ENCODE measurements around the gene KCNJ18. TPM values are rescaled to one million over a fixed set of nuclear protein-coding genes. Genes with fewer than 3 reads are reported as not detected.
"Not testable (repeated sequence)": the region's sequence is repeated elsewhere in the genome, so short reads cannot be mapped to it uniquely, and the experiment has no call there.

KCNJ18 gene
- total RNA-seq, 1 experiment from 2014 or later: not detected

- H3K9ac ChIP-seq (ENCODE audit: extremely low read depth, insufficient read length, low read length): no peak overlapping the region
- no peak overlapping the region for H4K5ac ChIP-seq (ENCODE audit: insufficient read length, low read depth, low read length)
- H2BK120ac ChIP-seq (ENCODE audit: low read depth, low read length, poor library complexity, severe bottlenecking): no peak overlapping the region
- H3K79me1 ChIP-seq (ENCODE audit: insufficient read depth, low read depth, low read length, poor library complexity, severe bottlenecking): no peaks in the 10 kb centered on the region
- H3K4ac ChIP-seq (ENCODE audit: low read depth, low read length): no peak overlapping the region
- no peak for TF ChIP-seq CTCF (conservative IDR thresholded peaks at IDR 0.05)
- no peak for DNase-seq
- H3K27me3 ChIP-seq (ENCODE audit: insufficient read depth, low read length): no peaks in the 10 kb centered on the region
- H3K9me3 ChIP-seq (ENCODE audit: control insufficient read depth, low read depth, low read length): peaks cover 47% of the 10 kb centered on the region
- no peak overlapping the region for H3K4me2 ChIP-seq (ENCODE audit: insufficient read depth, insufficient read length, low read length)
- H2AFZ ChIP-seq (ENCODE audit: low read length): no peak overlapping the region
- no peak overlapping the region for H2BK20ac ChIP-seq (ENCODE audit: low read depth, low read length, poor library complexity, severe bottlenecking)
- WGBS (ENCODE audit: extremely low coverage, insufficient read length, low lambda C conversion rate): no CpG with 5 or more reads among the region's 13 CpGs
- Mint-ChIP-seq H3K4me1 (no peaks in the 10 kb centered on the region), H3K9me3 (peaks cover 55 to 68% of the 10 kb centered on the region in 2 experiments), H3K36me3 (ENCODE audit: insufficient read depth in 1 of 3, low read depth in 3 of 3) (peaks cover 9 to 19% (median 11%) of the 10 kb centered on the region in 3 experiments; a peak in 6 of 7 replicates), H3K27ac (no peak overlapping the region), H3K4me3 (no peak overlapping the region), H3K27me3 (ENCODE audit: low read depth) (peaks cover 5% of the 10 kb centered on the region)
- no peak overlapping the region for H3K27ac ChIP-seq (ENCODE audit: insufficient read length, low read depth, low read length)
- H3K18ac ChIP-seq (ENCODE audit: insufficient read length, low read depth, low read length): no peak overlapping the region
- H2BK15ac ChIP-seq (ENCODE audit: low read depth, low read length): no peak overlapping the region
- no peak overlapping the region for H2BK5ac ChIP-seq (ENCODE audit: insufficient read length, low read length)
- no peaks in the 10 kb centered on the region for H4K20me1 ChIP-seq (ENCODE audit: control insufficient read depth, insufficient read depth, insufficient read length)
- no peaks in the 10 kb centered on the region for H3K79me2 ChIP-seq (ENCODE audit: insufficient read depth, low read length)
- no peak overlapping the region for H3K23ac ChIP-seq (ENCODE audit: insufficient read length, low read depth, low read length)
- H3K23me2 ChIP-seq (ENCODE audit: insufficient read length, low read depth, low read length, poor library complexity, severe bottlenecking): no peaks in the 10 kb centered on the region
- H3K14ac ChIP-seq (ENCODE audit: insufficient read depth, low read length): no peak overlapping the region
- H4K8ac ChIP-seq (replicated peaks; ENCODE audit: insufficient read length, low read depth, low read length): no peak overlapping the region
- H2AK5ac ChIP-seq (ENCODE audit: insufficient read length, low read length): no peak overlapping the region
- H3T11ph ChIP-seq (ENCODE audit: low read length): no peak overlapping the region
- H3K4me1 ChIP-seq (ENCODE audit: insufficient read depth, low read length): no peaks in the 10 kb centered on the region
- H3K56ac ChIP-seq (ENCODE audit: insufficient read length, low read depth, low read length): no peak overlapping the region
- H2BK12ac ChIP-seq (ENCODE audit: insufficient read length, low read depth, low read length): no peak overlapping the region
- H4K91ac ChIP-seq (ENCODE audit: insufficient read length, low read depth, low read length): no peak overlapping the region
Observed at GRCh38 chr17:21705021-21705601, 12.8 kb downstream of the KCNJ18 start.

GRCh38 chr17:21705746-21706145 lies 13.4 kb downstream of the KCNJ18 start:
- H4K91ac ChIP-seq (ENCODE audit: insufficient read length, low read depth, low read length); H3K27me3 Mint-ChIP-seq (ENCODE audit: low read depth); H2AFZ ChIP-seq (ENCODE audit: low read length); H3T11ph ChIP-seq (ENCODE audit: low read length); H2AK5ac ChIP-seq (ENCODE audit: insufficient read length, low read length); H3K27ac Mint-ChIP-seq; H4K5ac ChIP-seq (ENCODE audit: insufficient read length, low read depth, low read length); H3K18ac ChIP-seq (ENCODE audit: insufficient read length, low read depth, low read length); H2BK120ac ChIP-seq (ENCODE audit: low read depth, low read length, poor library complexity, severe bottlenecking); DNase-seq; H2BK12ac ChIP-seq (ENCODE audit: insufficient read length, low read depth, low read length); H3K4me1 ChIP-seq (ENCODE audit: insufficient read depth, low read length); H3K23ac ChIP-seq (ENCODE audit: insufficient read length, low read depth, low read length); H3K23me2 ChIP-seq (ENCODE audit: insufficient read length, low read depth, low read length, poor library complexity, severe bottlenecking); H3K56ac ChIP-seq (ENCODE audit: insufficient read length, low read depth, low read length); H3K79me2 ChIP-seq (ENCODE audit: insufficient read depth, low read length); H3K4me2 ChIP-seq (ENCODE audit: insufficient read depth, insufficient read length, low read length); H3K4me1 Mint-ChIP-seq; H2BK20ac ChIP-seq (ENCODE audit: low read depth, low read length, poor library complexity, severe bottlenecking); H3K4ac ChIP-seq (ENCODE audit: low read depth, low read length); H3K14ac ChIP-seq (ENCODE audit: insufficient read depth, low read length); H3K4me3 Mint-ChIP-seq; H2BK15ac ChIP-seq (ENCODE audit: low read depth, low read length); H2BK5ac ChIP-seq (ENCODE audit: insufficient read length, low read length); H4K8ac ChIP-seq (replicated peaks; ENCODE audit: insufficient read length, low read depth, low read length); H3K9ac ChIP-seq (ENCODE audit: extremely low read depth, insufficient read length, low read length); H3K27ac ChIP-seq (ENCODE audit: insufficient read length, low read depth, low read length); H3K27me3 ChIP-seq (ENCODE audit: insufficient read depth, low read length); H4K20me1 ChIP-seq (ENCODE audit: control insufficient read depth, insufficient read depth, insufficient read length); H3K79me1 ChIP-seq (ENCODE audit: insufficient read depth, low read depth, low read length, poor library complexity, severe bottlenecking): not testable (repeated sequence)
- H3K9me3 ChIP-seq (ENCODE audit: control insufficient read depth, low read depth, low read length): peaks cover 48% of the 10 kb centered on the region
- WGBS (ENCODE audit: extremely low coverage, insufficient read length, low lambda C conversion rate): no CpG with 5 or more reads among the region's 6 CpGs
- peaks cover 9 to 20% (median 11%) of the 10 kb centered on the region in 3 experiments; a peak in 6 of 7 replicates for H3K36me3 Mint-ChIP-seq (ENCODE audit: insufficient read depth in 1 of 3, low read depth in 3 of 3)
- H3K9me3 Mint-ChIP-seq: peaks cover 61 to 74% of the 10 kb centered on the region in 2 experiments
